ENCODE measurements around the gene AFF2.

Gene AFF2

GRCh38 chrX:149036086-149036485 is 535.7 kb downstream of the AFF2 start:
- no peak for DNase-seq

GRCh38 chrX:149037281-149037870 is 537.0 kb downstream of the AFF2 start:
- no peak for DNase-seq

GRCh38 chrX:149039057-149039456 is 538.6 kb downstream of the AFF2 start:
- DNase-seq: no peak

GRCh38 chrX:149040873-149041535 is 540.6 kb downstream of the AFF2 start:
- no peak for DNase-seq

- no peak for DNase-seq
Measured at GRCh38 chrX:149043401-149043800, 543.0 kb downstream of the AFF2 start.

GRCh38 chrX:149044471-149044870 is 544.1 kb downstream of the AFF2 start:
- no peak for DNase-seq

GRCh38 chrX:149045645-149046210 is 545.3 kb downstream of the AFF2 start:
- DNase-seq: no peak

Measured in EL (cell line).